Measurements from ENCODE around the gene TPPP2.

DNA sequence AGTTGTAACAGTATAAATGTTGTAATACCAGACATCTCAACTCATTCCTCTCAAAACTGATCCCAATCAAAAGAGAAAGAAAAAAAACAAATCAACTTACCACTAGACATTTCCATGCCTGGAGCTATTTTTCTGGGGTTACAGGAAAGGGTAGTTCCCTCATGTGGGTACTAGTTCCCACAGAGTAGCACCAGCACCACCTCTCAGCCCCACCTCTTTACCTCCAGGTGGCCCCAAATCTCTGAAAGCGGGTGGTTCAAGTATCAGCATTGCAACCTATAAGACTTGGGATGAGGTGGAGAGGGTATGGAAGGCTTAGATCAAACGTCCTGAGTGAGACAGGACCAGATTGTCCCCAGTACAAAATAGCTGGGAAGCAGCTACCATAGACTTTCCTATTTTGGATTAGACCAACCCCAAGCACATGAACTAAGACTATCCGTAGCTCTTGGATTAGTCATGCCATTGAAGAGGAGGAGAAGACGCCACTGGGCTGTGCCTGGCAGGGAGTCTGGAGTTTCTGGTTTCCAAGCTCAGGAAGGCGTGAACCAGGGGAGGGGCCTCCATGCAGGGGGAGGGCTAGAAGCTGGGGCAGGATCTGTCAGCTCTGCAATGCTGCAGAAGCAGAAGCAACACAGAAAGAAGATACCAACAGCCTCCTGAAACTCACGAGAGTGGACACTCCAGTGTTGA is 31.2 kb upstream of the TPPP2 start, which contains the start of gene SLC39A2:
- TF ChIP-seq, protein P1, sequence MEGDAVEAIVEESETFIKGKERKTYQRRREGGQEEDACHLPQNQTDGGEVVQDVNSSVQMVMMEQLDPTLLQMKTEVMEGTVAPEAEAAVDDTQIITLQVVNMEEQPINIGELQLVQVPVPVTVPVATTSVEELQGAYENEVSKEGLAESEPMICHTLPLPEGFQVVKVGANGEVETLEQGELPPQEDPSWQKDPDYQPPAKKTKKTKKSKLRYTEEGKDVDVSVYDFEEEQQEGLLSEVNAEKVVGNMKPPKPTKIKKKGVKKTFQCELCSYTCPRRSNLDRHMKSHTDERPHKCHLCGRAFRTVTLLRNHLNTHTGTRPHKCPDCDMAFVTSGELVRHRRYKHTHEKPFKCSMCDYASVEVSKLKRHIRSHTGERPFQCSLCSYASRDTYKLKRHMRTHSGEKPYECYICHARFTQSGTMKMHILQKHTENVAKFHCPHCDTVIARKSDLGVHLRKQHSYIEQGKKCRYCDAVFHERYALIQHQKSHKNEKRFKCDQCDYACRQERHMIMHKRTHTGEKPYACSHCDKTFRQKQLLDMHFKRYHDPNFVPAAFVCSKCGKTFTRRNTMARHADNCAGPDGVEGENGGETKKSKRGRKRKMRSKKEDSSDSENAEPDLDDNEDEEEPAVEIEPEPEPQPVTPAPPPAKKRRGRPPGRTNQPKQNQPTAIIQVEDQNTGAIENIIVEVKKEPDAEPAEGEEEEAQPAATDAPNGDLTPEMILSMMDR (IDR thresholded peaks at IDR 0.05), result no peak
- no peak for TF ChIP-seq POLR2A (IDR thresholded peaks at IDR 0.05)
